SK-N-SH (cell line): ENCODE measurements around the gene RBP2. TPM values are rescaled to one million over a fixed set of nuclear protein-coding genes. Genes with fewer than 3 reads are reported as not detected.

Experiments
- CTCF ChIA-PET: fragments of 300-600, 350-600 bp; formaldehyde crosslinking; extraction: SDS; loops from one replicate; lab custom pipeline; 2021; lab: Yijun Ruan, JAX
- POLR2A ChIA-PET: fragments of 350-600 bp; sonication (Branson Sonifier 250); formaldehyde crosslinking; extraction: SDS; loops from one replicate; lab custom pipeline; 2020; ENCODE audit warnings: antibody characterized with exemption, inconsistent platforms; lab: Yijun Ruan, JAX
- DNase-seq: peaks from one replicate; pipeline ENCODE4 v3.0.0; 2012
- H2AFZ ChIP-seq: fragments of 200-600 bp; sonication (generic); 2 replicates; pipeline ENCODE4 v1.8.1; 2016; ENCODE audit warnings: antibody characterized with exemption, mild to moderate bottlenecking, low read depth
- H3F3A ChIP-seq: fragments of 200-600 bp; sonication (generic); replicated peaks from 2 replicates; pipeline ENCODE3; 2016; ENCODE audit warnings: antibody characterized with exemption, mild to moderate bottlenecking; ENCODE audit not compliant: insufficient read depth
- H3K27ac ChIP-seq, 2 experiments: fragments of 200-500 bp in 1 of 2; fragments of 200-600 bp in 1 of 2; sonication (Bioruptor generic) in 1 of 2; sonication (generic), shearing (Covaris generic) in 1 of 2; 2 replicates each; pipeline versions ENCODE4 v1.5.1 to v1.6.1; 2014 to 2016; ENCODE audit warnings: low read depth in 2 of 2, inconsistent platforms in 1 of 2, low read length in 1 of 2, mild to moderate bottlenecking in 1 of 2, mixed read lengths in 1 of 2
- H3K27me3 ChIP-seq: fragments of 200-600 bp; sonication (generic), shearing (Covaris generic); 2 replicates; pipeline ENCODE4 v1.6.1; 2016; ENCODE audit warnings: mixed run types; ENCODE audit not compliant: insufficient read depth
- H3K36me3 ChIP-seq, 2 experiments: fragments of 200-500 bp in 1 of 2; fragments of 200-600 bp in 1 of 2; sonication (Bioruptor generic) in 1 of 2; sonication (generic) in 1 of 2; replicated peaks in 1 of 2; 2 replicates each; pipeline versions ENCODE3 to v1.5.1; 2014 to 2016; ENCODE audit warnings: low read length in 1 of 2, mild to moderate bottlenecking in 1 of 2; ENCODE audit not compliant: insufficient read depth in 2 of 2, control insufficient read depth in 1 of 2
- H3K4me1 ChIP-seq, 2 experiments: fragments of 200-500 bp in 1 of 2; fragments of 200-600 bp in 1 of 2; sonication (Bioruptor generic) in 1 of 2; sonication (generic), shearing (Covaris generic) in 1 of 2; 2 replicates each; pipeline versions ENCODE4 v1.5.1 to v1.6.1; 2014 to 2016; ENCODE audit warnings: low read depth in 1 of 2, low read length in 1 of 2, mixed run types in 1 of 2; ENCODE audit not compliant: insufficient read depth in 2 of 2, control insufficient read depth in 1 of 2
- H3K4me2 ChIP-seq: fragments of 200-600 bp; sonication (generic), shearing (Covaris generic); 2 replicates; pipeline ENCODE4 v1.6.1; 2017; ENCODE audit warnings: mixed run types
- H3K4me3 ChIP-seq, 2 experiments: fragments of 200-500 bp in 1 of 2; fragments of 200-600 bp in 1 of 2; sonication (Bioruptor generic) in 1 of 2; sonication (generic), shearing (Covaris generic) in 1 of 2; 2 replicates each; pipeline versions ENCODE4 v1.5.1 to v1.8.1; 2014 to 2016; ENCODE audit warnings: low read depth in 2 of 2, inconsistent platforms in 1 of 2, low read length in 1 of 2, mild to moderate bottlenecking in 1 of 2, mixed read lengths in 1 of 2, moderate library complexity in 1 of 2
- H3K79me2 ChIP-seq: fragments of 200-600 bp; sonication (generic); 2 replicates; pipeline ENCODE4 v1.8.1; 2017; ENCODE audit warnings: mild to moderate bottlenecking; ENCODE audit not compliant: insufficient read depth
- H3K9ac ChIP-seq: fragments of 200-600 bp; sonication (generic); 2 replicates; pipeline ENCODE4 v1.6.1; 2017; ENCODE audit warnings: mixed run types
- H3K9me2 ChIP-seq: fragments of 200-600 bp; sonication (generic); 2 replicates; pipeline ENCODE4 v1.6.1; 2017; ENCODE audit warnings: mixed run types
- H3K9me3 ChIP-seq: fragments of 200-600 bp; sonication (generic); 2 replicates; pipeline ENCODE4 v1.6.1; 2017; ENCODE audit warnings: mixed run types, mild to moderate bottlenecking, moderate library complexity
- H4K20me1 ChIP-seq: fragments of 200-600 bp; sonication (generic); 2 replicates; pipeline ENCODE4 v1.6.1; 2017; ENCODE audit warnings: mild to moderate bottlenecking, mixed run types; ENCODE audit not compliant: insufficient read depth
- EP300 ChIP-seq, 2 experiments: IDR thresholded peaks; 2 replicates each; pipeline versions ENCODE4 v1.4.0 to v1.6.1; 2012; ENCODE audit warnings: borderline replicate concordance in 1 of 2, low read depth in 1 of 2, low read length in 1 of 2
- FOSL2 ChIP-seq: IDR thresholded peaks from 2 replicates; pipeline ENCODE4 v1.4.0; 2012; ENCODE audit warnings: low read depth, mild to moderate bottlenecking, moderate library complexity, borderline replicate concordance
- GATA2 ChIP-seq: sonication (generic); formaldehyde crosslinking; IDR thresholded peaks from 2 replicates; pipeline ENCODE4 v1.5.0; 2020; ENCODE audit warnings: mild to moderate bottlenecking, missing genetic modification reagents
- JUND ChIP-seq: IDR thresholded peaks from 2 replicates; pipeline ENCODE4 v1.4.0; 2012
- MEF2A ChIP-seq: IDR thresholded peaks from 2 replicates; pipeline ENCODE4 v1.4.0; 2012; ENCODE audit warnings: low read depth, borderline replicate concordance
- MXI1 ChIP-seq: IDR thresholded peaks from 2 replicates; pipeline ENCODE4 v1.6.1; 2012; ENCODE audit warnings: mild to moderate bottlenecking, low read depth, low read length, improper control_type of control experiment
- NFIC ChIP-seq: IDR thresholded peaks from 2 replicates; pipeline ENCODE4 v1.4.0; 2012; ENCODE audit warnings: borderline replicate concordance
- NRF1 ChIP-seq: IDR thresholded peaks from 2 replicates; pipeline ENCODE4 v1.6.1; 2012; ENCODE audit warnings: low read depth, mild to moderate bottlenecking, low read length
- POLR2AphosphoS5 ChIP-seq: IDR thresholded peaks from 2 replicates; pipeline ENCODE4 v1.6.1; 2012; ENCODE audit warnings: low read depth, low read length
- RCOR1 ChIP-seq: fragments of 150-350 bp; IDR thresholded peaks from 2 replicates; pipeline ENCODE4 v1.6.1; 2017; ENCODE audit warnings: antibody characterized with exemption, low read length
- RXRA ChIP-seq: IDR thresholded peaks from 2 replicates; pipeline ENCODE4 v1.4.0; 2012; ENCODE audit warnings: low read depth, mild to moderate bottlenecking, borderline replicate concordance
- SMC3 ChIP-seq: IDR thresholded peaks from 2 replicates; pipeline ENCODE4 v1.6.1; 2012; ENCODE audit warnings: low read depth, low read length, improper control_type of control experiment
- TCF12 ChIP-seq: IDR thresholded peaks from 2 replicates; pipeline ENCODE4 v1.4.0; 2012
- YY1 ChIP-seq: IDR thresholded peaks from 2 replicates; pipeline ENCODE4 v1.4.0; 2012; ENCODE audit warnings: low read depth, mild to moderate bottlenecking
- WGBS: methylation state at CpG from one replicate; pipeline ENCODE4 v1.1.6; 2017; ENCODE audit warnings: low lambda C conversion rate; 5-methylcytosine and 5-hydroxymethylcytosine counted together
- polyA plus RNA-seq, 3 experiments: library from polyadenylated mRNA; depleted of rRNA; stranded (reverse); fragments of >200 nt; gene quantifications; 2 replicates each; pipeline ENCODE4 v1.2.3, GENCODE V29; 2012
- TF ChIP-seq, protein P1 (sequence below): IDR thresholded peaks from 2 replicates; pipeline ENCODE4 v1.4.0; 2012; ENCODE audit warnings: low read depth, borderline replicate concordance
- TF ChIP-seq, protein P2 (sequence below): IDR thresholded peaks from 2 replicates; pipeline ENCODE4 v1.4.0; 2012; ENCODE audit warnings: low read depth, borderline replicate concordance
- TF ChIP-seq, protein P3 (sequence below): IDR thresholded peaks from 2 replicates; pipeline ENCODE4 v1.4.0; 2012; ENCODE audit warnings: low read depth
- TF ChIP-seq, protein P4 (sequence below): fragments of 150-350 bp; IDR thresholded peaks from 2 replicates; pipeline ENCODE4 v1.6.1; 2016; ENCODE audit warnings: mild to moderate bottlenecking, low read depth, low read length

RBP2 gene
- polyA plus RNA-seq, 1 of the 3 experiments (the other 2 are of a cell fraction) = not detected

DNA sequence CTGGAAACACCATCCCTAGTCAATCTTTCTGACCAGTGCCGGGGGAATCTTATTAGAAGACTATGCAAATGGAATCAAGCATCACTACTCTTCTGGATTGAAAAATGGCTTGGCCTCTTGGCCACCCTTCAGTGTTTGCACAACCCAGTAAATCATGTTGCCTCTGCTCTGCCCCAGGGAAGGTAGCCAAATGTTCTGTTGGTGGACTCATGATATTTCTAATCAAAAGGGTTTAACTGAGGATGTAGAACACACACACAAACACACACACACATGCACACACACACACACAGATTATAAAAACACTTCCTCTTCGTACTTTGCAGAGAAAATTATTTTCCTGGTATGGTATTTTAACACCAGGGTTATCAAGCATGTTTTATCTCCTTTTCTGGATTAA lies 7.9 kb downstream of the RBP2 start:
- no peak for DNase-seq
- Histone ChIP-seq H3K4me3 (no peak overlapping the region), H3K9ac (no peak overlapping the region), H3K36me3 (no peaks in the 10 kb centered on the region), H3K9me3 (no peaks in the 10 kb centered on the region), H4K20me1 (no peaks in the 10 kb centered on the region), H3K4me1 (no peaks in the 10 kb centered on the region), H3F3A (no peaks in the 10 kb centered on the region), H3K79me2 (no peaks in the 10 kb centered on the region), H3K4me2 (no peak overlapping the region), H3K27me3 (no peaks in the 10 kb centered on the region), H2AFZ (no peak overlapping the region), H3K9me2 (no peaks in the 10 kb centered on the region), H3K27ac (no peak overlapping the region)
- POLR2A ChIA-PET = no interaction called here
- TF ChIP-seq, protein P1, sequence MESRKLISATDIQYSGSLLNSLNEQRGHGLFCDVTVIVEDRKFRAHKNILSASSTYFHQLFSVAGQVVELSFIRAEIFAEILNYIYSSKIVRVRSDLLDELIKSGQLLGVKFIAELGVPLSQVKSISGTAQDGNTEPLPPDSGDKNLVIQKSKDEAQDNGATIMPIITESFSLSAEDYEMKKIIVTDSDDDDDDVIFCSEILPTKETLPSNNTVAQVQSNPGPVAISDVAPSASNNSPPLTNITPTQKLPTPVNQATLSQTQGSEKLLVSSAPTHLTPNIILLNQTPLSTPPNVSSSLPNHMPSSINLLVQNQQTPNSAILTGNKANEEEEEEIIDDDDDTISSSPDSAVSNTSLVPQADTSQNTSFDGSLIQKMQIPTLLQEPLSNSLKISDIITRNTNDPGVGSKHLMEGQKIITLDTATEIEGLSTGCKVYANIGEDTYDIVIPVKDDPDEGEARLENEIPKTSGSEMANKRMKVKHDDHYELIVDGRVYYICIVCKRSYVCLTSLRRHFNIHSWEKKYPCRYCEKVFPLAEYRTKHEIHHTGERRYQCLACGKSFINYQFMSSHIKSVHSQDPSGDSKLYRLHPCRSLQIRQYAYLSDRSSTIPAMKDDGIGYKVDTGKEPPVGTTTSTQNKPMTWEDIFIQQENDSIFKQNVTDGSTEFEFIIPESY = no peak
- TF ChIP-seq RXRA (no peak), NRF1 (no peak), JUND (no peak), MXI1 (no peak), NFIC (no peak), TCF12 (no peak), RCOR1 (no peak), EP300 (IDR thresholded peaks at IDR 0.05; ENCODE audit: borderline replicate concordance in 1 of 2, low read depth in 1 of 2, low read length in 1 of 2) (no peak), SMC3 (no peak), MEF2A (no peak), POLR2AphosphoS5 (no peak), YY1 (no peak), GATA2 (CRISPR knock-in tag) (no peak), FOSL2 (no peak)
- TF ChIP-seq, protein P2, sequence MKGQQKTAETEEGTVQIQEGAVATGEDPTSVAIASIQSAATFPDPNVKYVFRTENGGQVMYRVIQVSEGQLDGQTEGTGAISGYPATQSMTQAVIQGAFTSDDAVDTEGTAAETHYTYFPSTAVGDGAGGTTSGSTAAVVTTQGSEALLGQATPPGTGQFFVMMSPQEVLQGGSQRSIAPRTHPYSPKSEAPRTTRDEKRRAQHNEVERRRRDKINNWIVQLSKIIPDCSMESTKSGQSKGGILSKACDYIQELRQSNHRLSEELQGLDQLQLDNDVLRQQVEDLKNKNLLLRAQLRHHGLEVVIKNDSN = no peak
- TF ChIP-seq, protein P3, sequence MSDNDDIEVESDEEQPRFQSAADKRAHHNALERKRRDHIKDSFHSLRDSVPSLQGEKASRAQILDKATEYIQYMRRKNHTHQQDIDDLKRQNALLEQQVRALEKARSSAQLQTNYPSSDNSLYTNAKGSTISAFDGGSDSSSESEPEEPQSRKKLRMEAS = no peak
- TF ChIP-seq, protein P4, sequence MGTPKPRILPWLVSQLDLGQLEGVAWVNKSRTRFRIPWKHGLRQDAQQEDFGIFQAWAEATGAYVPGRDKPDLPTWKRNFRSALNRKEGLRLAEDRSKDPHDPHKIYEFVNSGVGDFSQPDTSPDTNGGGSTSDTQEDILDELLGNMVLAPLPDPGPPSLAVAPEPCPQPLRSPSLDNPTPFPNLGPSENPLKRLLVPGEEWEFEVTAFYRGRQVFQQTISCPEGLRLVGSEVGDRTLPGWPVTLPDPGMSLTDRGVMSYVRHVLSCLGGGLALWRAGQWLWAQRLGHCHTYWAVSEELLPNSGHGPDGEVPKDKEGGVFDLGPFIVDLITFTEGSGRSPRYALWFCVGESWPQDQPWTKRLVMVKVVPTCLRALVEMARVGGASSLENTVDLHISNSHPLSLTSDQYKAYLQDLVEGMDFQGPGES = no peak
- 40% methylated on average over 2 of the region's 2 CpGs for WGBS
- CTCF ChIA-PET = interaction anchor here (3.1 kb wide), 1 partner anchor 40 kb away, joined by 10 read pairs; no protein-coding TSS in a partner anchor
